HepG2 (cell line): ENCODE measurements around the gene RARA.

ENCODE experiments used
- EZH2 ChIP-seq: conservative IDR thresholded peaks from 2 replicates; pipeline ENCODE4 v1.6.1; 2012; ENCODE audit warnings: mild to moderate bottlenecking, low read depth, low read length, moderate library complexity
- FOXK2 ChIP-seq: fragments of 450-650 bp; IDR thresholded peaks from 2 replicates; pipeline ENCODE4 v1.6.1; 2016
- GABPB1 ChIP-seq: IDR thresholded peaks from 2 replicates; pipeline ENCODE4 v1.6.1; 2016; ENCODE audit warnings: mild to moderate bottlenecking, missing genetic modification reagents, moderate library complexity, missing compliant biosample characterization
- MAFG ChIP-seq: sonication (generic); formaldehyde crosslinking; IDR thresholded peaks from 2 replicates; pipeline ENCODE4 v1.5.1; 2020; ENCODE audit warnings: mild to moderate bottlenecking, missing genetic modification reagents
- NPAS2 ChIP-seq: sonication (generic); formaldehyde crosslinking; IDR thresholded peaks from 2 replicates; pipeline ENCODE4 v1.8.0; 2022; ENCODE audit warnings: mild to moderate bottlenecking, missing genetic modification reagents, borderline replicate concordance
- RFX5 ChIP-seq: IDR thresholded peaks from 2 replicates; pipeline ENCODE4 v1.6.1; 2011; ENCODE audit warnings: low read depth, low read length, improper control_type of control experiment
- TRIM24 ChIP-seq: sonication (generic); formaldehyde crosslinking; IDR thresholded peaks from 2 replicates; pipeline ENCODE4 v1.8.0; 2022; ENCODE audit warnings: mild to moderate bottlenecking, missing genetic modification reagents
- ZMYM3 ChIP-seq: sonication (generic); formaldehyde crosslinking; IDR thresholded peaks from 2 replicates; pipeline ENCODE4 v1.5.1; 2020; ENCODE audit warnings: mild to moderate bottlenecking, missing genetic modification reagents
- ZNF567 ChIP-seq: sonication (generic); formaldehyde crosslinking; IDR thresholded peaks from 2 replicates; pipeline ENCODE4 v1.8.1; 2023; ENCODE audit warnings: mild to moderate bottlenecking, missing genetic modification reagents, borderline replicate concordance
- TF ChIP-seq, protein P1 (sequence below): sonication (generic); formaldehyde crosslinking; IDR thresholded peaks from 2 replicates; pipeline ENCODE4 v1.5.0; 2020; ENCODE audit warnings: mild to moderate bottlenecking, missing genetic modification reagents, moderate library complexity
- TF ChIP-seq, protein P2 (sequence below): sonication (generic); formaldehyde crosslinking; IDR thresholded peaks from 2 replicates; pipeline ENCODE4 v1.8.0; 2022; ENCODE audit warnings: missing genetic modification reagents, mild to moderate bottlenecking, inconsistent platforms, borderline replicate concordance
- TF ChIP-seq, protein P3 (sequence below): sonication (generic); formaldehyde crosslinking; IDR thresholded peaks from 2 replicates; pipeline ENCODE4 v1.4.0; 2020; ENCODE audit warnings: missing genetic modification reagents

GRCh38 chr17:40361063-40361924, 52.3 kb downstream of the RARA start:
- TF ChIP-seq ZNF567 (CRISPR knock-in tag) (no peak), EZH2 (no peak), MAFG (no peak), ZMYM3 (CRISPR knock-in tag) (no peak), NPAS2 (CRISPR knock-in tag) (no peak), FOXK2 (no peak), RFX5 (no peak), TRIM24 (no peak), GABPB1 (no peak)
- TF ChIP-seq, protein P1, sequence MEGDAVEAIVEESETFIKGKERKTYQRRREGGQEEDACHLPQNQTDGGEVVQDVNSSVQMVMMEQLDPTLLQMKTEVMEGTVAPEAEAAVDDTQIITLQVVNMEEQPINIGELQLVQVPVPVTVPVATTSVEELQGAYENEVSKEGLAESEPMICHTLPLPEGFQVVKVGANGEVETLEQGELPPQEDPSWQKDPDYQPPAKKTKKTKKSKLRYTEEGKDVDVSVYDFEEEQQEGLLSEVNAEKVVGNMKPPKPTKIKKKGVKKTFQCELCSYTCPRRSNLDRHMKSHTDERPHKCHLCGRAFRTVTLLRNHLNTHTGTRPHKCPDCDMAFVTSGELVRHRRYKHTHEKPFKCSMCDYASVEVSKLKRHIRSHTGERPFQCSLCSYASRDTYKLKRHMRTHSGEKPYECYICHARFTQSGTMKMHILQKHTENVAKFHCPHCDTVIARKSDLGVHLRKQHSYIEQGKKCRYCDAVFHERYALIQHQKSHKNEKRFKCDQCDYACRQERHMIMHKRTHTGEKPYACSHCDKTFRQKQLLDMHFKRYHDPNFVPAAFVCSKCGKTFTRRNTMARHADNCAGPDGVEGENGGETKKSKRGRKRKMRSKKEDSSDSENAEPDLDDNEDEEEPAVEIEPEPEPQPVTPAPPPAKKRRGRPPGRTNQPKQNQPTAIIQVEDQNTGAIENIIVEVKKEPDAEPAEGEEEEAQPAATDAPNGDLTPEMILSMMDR (CRISPR knock-in tag), result no peak; the same call in 1 of the 2 replicates
- TF ChIP-seq, protein P2, sequence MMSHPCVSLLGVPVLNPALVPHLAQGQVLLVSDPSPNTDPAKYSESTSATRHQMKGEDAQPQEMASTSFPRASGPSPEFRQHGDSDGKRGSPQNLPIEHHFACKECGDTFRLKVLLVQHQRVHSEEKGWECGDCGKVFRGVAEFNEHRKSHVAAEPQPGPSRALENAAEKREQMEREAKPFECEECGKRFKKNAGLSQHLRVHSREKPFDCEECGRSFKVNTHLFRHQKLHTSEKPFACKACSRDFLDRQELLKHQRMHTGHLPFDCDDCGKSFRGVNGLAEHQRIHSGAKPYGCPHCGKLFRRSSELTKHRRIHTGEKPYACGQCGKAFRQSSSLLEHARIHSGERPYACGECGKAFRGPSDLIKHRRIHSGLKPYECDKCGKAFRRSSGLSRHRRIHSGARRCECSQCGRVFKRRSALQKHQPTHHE (CRISPR knock-in tag), result no peak
- TF ChIP-seq, protein P3, sequence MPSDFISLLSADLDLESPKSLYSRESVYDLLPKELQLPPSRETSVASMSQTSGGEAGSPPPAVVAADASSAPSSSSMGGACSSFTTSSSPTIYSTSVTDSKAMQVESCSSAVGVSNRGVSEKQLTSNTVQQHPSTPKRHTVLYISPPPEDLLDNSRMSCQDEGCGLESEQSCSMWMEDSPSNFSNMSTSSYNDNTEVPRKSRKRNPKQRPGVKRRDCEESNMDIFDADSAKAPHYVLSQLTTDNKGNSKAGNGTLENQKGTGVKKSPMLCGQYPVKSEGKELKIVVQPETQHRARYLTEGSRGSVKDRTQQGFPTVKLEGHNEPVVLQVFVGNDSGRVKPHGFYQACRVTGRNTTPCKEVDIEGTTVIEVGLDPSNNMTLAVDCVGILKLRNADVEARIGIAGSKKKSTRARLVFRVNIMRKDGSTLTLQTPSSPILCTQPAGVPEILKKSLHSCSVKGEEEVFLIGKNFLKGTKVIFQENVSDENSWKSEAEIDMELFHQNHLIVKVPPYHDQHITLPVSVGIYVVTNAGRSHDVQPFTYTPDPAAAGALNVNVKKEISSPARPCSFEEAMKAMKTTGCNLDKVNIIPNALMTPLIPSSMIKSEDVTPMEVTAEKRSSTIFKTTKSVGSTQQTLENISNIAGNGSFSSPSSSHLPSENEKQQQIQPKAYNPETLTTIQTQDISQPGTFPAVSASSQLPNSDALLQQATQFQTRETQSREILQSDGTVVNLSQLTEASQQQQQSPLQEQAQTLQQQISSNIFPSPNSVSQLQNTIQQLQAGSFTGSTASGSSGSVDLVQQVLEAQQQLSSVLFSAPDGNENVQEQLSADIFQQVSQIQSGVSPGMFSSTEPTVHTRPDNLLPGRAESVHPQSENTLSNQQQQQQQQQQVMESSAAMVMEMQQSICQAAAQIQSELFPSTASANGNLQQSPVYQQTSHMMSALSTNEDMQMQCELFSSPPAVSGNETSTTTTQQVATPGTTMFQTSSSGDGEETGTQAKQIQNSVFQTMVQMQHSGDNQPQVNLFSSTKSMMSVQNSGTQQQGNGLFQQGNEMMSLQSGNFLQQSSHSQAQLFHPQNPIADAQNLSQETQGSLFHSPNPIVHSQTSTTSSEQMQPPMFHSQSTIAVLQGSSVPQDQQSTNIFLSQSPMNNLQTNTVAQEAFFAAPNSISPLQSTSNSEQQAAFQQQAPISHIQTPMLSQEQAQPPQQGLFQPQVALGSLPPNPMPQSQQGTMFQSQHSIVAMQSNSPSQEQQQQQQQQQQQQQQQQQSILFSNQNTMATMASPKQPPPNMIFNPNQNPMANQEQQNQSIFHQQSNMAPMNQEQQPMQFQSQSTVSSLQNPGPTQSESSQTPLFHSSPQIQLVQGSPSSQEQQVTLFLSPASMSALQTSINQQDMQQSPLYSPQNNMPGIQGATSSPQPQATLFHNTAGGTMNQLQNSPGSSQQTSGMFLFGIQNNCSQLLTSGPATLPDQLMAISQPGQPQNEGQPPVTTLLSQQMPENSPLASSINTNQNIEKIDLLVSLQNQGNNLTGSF, result no peak
